Measurements from ENCODE around the gene AKAP6. TPM values are rescaled to one million over a fixed set of nuclear protein-coding genes. Genes with fewer than 3 reads are reported as not detected.

The AKAP6 gene
- total RNA-seq, 2 experiments from 2014 or later, result 1.2 to 1.4 TPM

- ATAC-seq (no peak), DNase-seq (no peak)
- intact Hi-C loops (cut with micrococcal nuclease), result no loop called here
- H3K27me3 Mint-ChIP-seq, result no peaks in the 10 kb centered on the region
- TF ChIP-seq CTCF (IDR thresholded peaks at IDR 0.05), result no peak
- no peaks in the 10 kb centered on the region for H3K4me1 Mint-ChIP-seq (ENCODE audit: low read depth)
- POLR2A ChIA-PET, result no interaction called here
- no peaks in the 10 kb centered on the region for H3K9me3 Mint-ChIP-seq
- no peak overlapping the region for H3K27ac Mint-ChIP-seq
- no peaks in the 10 kb centered on the region for H3K36me3 Mint-ChIP-seq (ENCODE audit: low read depth)
- no peak overlapping the region for H3K4me3 Mint-ChIP-seq
- CTCF ChIA-PET, result no interaction called here
Measured at GRCh38 chr14:32702088-32702487, 373.0 kb downstream of the AKAP6 start.

GRCh38 chr14:32702562-32702961, 373.5 kb downstream of the AKAP6 start:
- Mint-ChIP-seq H3K9me3 (no peaks in the 10 kb centered on the region), H3K27ac (no peak overlapping the region), H3K4me1 (ENCODE audit: low read depth) (no peaks in the 10 kb centered on the region), H3K4me3 (no peak overlapping the region), H3K27me3 (no peaks in the 10 kb centered on the region), H3K36me3 (ENCODE audit: low read depth) (no peaks in the 10 kb centered on the region)
- no peak for TF ChIP-seq CTCF (IDR thresholded peaks at IDR 0.05)
- POLR2A ChIA-PET, result no interaction called here
- ATAC-seq (peak; percentile 49), DNase-seq (peak; percentile 12)
- CTCF ChIA-PET, result no interaction called here
- intact Hi-C loops (cut with micrococcal nuclease), result no loop called here

- Mint-ChIP-seq H3K27ac (no peak overlapping the region), H3K4me1 (ENCODE audit: low read depth) (no peaks in the 10 kb centered on the region)
- intact Hi-C loops (cut with micrococcal nuclease), result no loop called here
Measured at GRCh38 chr14:32703183-32703621, 374.1 kb downstream of the AKAP6 start.

GRCh38 chr14:32706721-32707519, 377.8 kb downstream of the AKAP6 start:
- ChIA-PET POLR2A (no interaction called here), CTCF (interaction anchor here (0.9 kb wide), 1 partner anchor 114 kb away, joined by 3 read pairs; no protein-coding TSS in a partner anchor)
- H3K4me1 Mint-ChIP-seq (ENCODE audit: low read depth), result no peaks in the 10 kb centered on the region
- H3K36me3 Mint-ChIP-seq (ENCODE audit: low read depth), result no peaks in the 10 kb centered on the region
- no peak overlapping the region for H3K27ac Mint-ChIP-seq
- no peaks in the 10 kb centered on the region for H3K9me3 Mint-ChIP-seq
- TF ChIP-seq CTCF (IDR thresholded peaks at IDR 0.05), result no peak
- intact Hi-C loops (cut with micrococcal nuclease), result no loop called here
- ATAC-seq (no peak), DNase-seq (no peak)
- no peaks in the 10 kb centered on the region for H3K27me3 Mint-ChIP-seq
- no peak overlapping the region for H3K4me3 Mint-ChIP-seq

More at GRCh38 chr14:32703183-32703621, 374.1 kb downstream of the AKAP6 start:
- no peaks in the 10 kb centered on the region for H3K36me3 Mint-ChIP-seq (ENCODE audit: low read depth)
- no peak for TF ChIP-seq CTCF (IDR thresholded peaks at IDR 0.05)
- ATAC-seq (no peak), DNase-seq (no peak)
- H3K9me3 Mint-ChIP-seq, result no peaks in the 10 kb centered on the region
- CTCF ChIA-PET, result no interaction called here
- no peaks in the 10 kb centered on the region for H3K27me3 Mint-ChIP-seq
- H3K4me3 Mint-ChIP-seq, result no peak overlapping the region
- POLR2A ChIA-PET, result no interaction called here

GRCh38 chr14:32707742-32708500, 378.8 kb downstream of the AKAP6 start:
- no peak overlapping the region for H3K4me3 Mint-ChIP-seq
- ChIA-PET POLR2A (no interaction called here), CTCF (no interaction called here)
- H3K9me3 Mint-ChIP-seq, result no peaks in the 10 kb centered on the region
- no peak for TF ChIP-seq CTCF (IDR thresholded peaks at IDR 0.05)
- no peaks in the 10 kb centered on the region for H3K36me3 Mint-ChIP-seq (ENCODE audit: low read depth)
- no peaks in the 10 kb centered on the region for H3K27me3 Mint-ChIP-seq
- H3K4me1 Mint-ChIP-seq (ENCODE audit: low read depth), result no peaks in the 10 kb centered on the region
- H3K27ac Mint-ChIP-seq, result no peak overlapping the region
- ATAC-seq, result no peak
- DNase-seq, result no peak
- intact Hi-C loops (cut with micrococcal nuclease), result no loop called here
